Activated T-helper 2 cell treated with anti-CD3 and anti-CD28 coated beads, Interferon-gamma antibody, Interleukin-2, Interleukin-4, amounts not matched to agents 10 μg/mL and 5 μg/mL and 100 μg/mL, durations not matched to agents 14 hours and 24 hours and 36 hours (primary cell): ENCODE data around the gene SH3BP5. TPM values are rescaled to one million over a fixed set of nuclear protein-coding genes. Genes with fewer than 3 reads are reported as not detected.

Experiments
- DNase-seq: peaks from one replicate; pipeline ENCODE4 v3.0.0; 2021; ENCODE audit warnings: low spot score
- H3K27ac Mint-ChIP-seq: one replicate; pipeline ENCODE4 v1.8.0; 2021; ENCODE audit warnings: mixed read lengths
- H3K27me3 Mint-ChIP-seq: one replicate; pipeline ENCODE4 v1.8.0; 2021; ENCODE audit warnings: low read depth, mixed read lengths
- H3K36me3 Mint-ChIP-seq: one replicate; pipeline ENCODE4 v1.8.0; 2021; ENCODE audit warnings: low read depth, mixed read lengths
- H3K4me1 Mint-ChIP-seq: one replicate; pipeline ENCODE4 v1.8.0; 2021; ENCODE audit warnings: low read depth, mixed read lengths
- H3K4me3 Mint-ChIP-seq: one replicate; pipeline ENCODE4 v1.8.0; 2021; ENCODE audit warnings: low read depth, mild to moderate bottlenecking, moderate library complexity, mixed read lengths
- H3K9me3 Mint-ChIP-seq: one replicate; pipeline ENCODE4 v1.8.0; 2021; ENCODE audit warnings: mixed read lengths
- intact Hi-C: fragments of 100-400 bp; cut with micrococcal nuclease; formaldehyde crosslinking; loops from one replicate; pipeline ENCODE4 v1.15.1; 2023
- total RNA-seq: library from RNA; stranded (reverse); gene quantifications from 2 replicates; pipeline ENCODE4 v1.2.3, GENCODE V29; 2022

SH3BP5 gene
- total RNA-seq, 1 donor from 2014 or later, result 15.0 TPM

DNA sequence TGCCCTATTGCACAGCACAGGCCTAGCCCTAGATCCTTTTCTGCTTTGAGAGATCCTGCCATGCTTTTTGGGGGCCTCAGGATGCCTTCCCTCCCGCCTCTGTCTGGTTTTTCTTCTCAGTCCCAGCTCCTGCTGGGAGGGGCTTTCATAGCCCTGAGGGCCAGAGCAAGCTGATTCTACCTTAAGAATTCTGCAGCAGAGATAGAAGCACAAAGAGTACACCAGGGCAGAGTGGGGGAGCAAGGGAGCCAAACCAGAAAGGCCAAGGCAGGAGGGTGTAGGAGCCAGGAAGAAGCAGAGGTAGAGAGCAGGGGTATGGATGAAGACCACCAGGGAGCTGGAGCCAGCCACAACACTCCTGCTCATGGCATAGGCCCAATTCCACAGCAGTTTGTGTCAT, 18.1 kb downstream of the SH3BP5 start:
- Mint-ChIP-seq H3K4me3 (no peak overlapping the region), H3K4me1 (peaks cover 59% of the 10 kb centered on the region)
- intact Hi-C loops, result loop anchor here (5.0 to 10.0 kb wide), 2 partner anchors 367 to 991 kb away; partner anchors contain the start of gene NR2C2

DNA sequence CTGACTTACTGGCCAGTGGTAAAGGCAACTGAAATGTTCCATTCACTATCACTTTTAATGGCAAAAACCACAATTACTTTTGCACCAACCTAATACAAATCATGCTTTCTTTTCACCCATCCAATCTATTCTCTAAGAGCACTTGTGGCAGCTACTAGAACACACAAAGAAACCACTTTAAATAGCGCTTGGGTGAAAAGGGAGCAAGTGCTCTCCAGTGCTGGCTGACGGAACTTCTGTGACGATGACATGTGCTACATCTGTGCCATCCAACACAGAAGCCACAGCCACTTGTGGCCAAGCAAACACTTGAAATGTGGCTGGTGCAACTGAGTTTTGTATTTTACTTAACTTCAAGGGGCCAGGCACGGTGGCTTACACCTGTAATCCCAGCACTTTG, 18.9 kb downstream of the SH3BP5 start:
- Mint-ChIP-seq H3K27ac (no peak overlapping the region), H3K4me3 (no peak overlapping the region), H3K27me3 (no peaks in the 10 kb centered on the region), H3K36me3 (peaks cover 14% of the 10 kb centered on the region), H3K4me1 (peaks cover 63% of the 10 kb centered on the region), H3K9me3 (no peaks in the 10 kb centered on the region)
- DNase-seq, result no peak
- intact Hi-C loops, result loop anchor here (5.0 to 10.0 kb wide), 2 partner anchors 366 to 991 kb away; partner anchors contain the start of gene NR2C2

More for the DNA sequence above, 18.1 kb downstream of the SH3BP5 start:
- H3K36me3 Mint-ChIP-seq, result peaks cover 9% of the 10 kb centered on the region
- no peaks in the 10 kb centered on the region for H3K9me3 Mint-ChIP-seq
- H3K27me3 Mint-ChIP-seq, result no peaks in the 10 kb centered on the region
- H3K27ac Mint-ChIP-seq, result no peak overlapping the region
- no peak for DNase-seq

DNA sequence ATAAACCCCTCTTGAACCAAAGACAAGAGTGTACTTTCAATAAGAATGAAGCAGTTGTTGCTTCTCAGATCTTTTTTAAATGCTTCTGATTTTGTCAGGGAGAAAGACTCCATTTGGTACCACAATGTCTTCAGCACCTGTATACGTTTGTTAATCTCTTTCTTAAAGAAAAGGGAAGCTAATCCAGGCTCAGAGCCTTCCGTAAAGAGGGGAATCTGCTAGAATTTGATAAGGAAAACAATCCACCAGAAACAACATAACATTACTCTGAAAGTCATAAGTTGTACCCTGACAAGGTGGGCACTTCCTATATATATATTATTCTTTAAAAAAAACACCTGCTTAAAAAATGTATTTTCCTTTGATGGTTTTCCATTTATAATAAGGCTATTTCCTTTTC, 19.8 kb downstream of the SH3BP5 start:
- Mint-ChIP-seq H3K27me3 (no peaks in the 10 kb centered on the region), H3K27ac (peak overlapping the region; percentile 40), H3K36me3 (peaks cover 14% of the 10 kb centered on the region), H3K9me3 (no peaks in the 10 kb centered on the region), H3K4me3 (no peak overlapping the region), H3K4me1 (peaks cover 63% of the 10 kb centered on the region)
- intact Hi-C loops, result loop anchor here (5.0 to 10.0 kb wide), 2 partner anchors 365 to 992 kb away; partner anchors contain the start of gene NR2C2
- no peak for DNase-seq

DNA sequence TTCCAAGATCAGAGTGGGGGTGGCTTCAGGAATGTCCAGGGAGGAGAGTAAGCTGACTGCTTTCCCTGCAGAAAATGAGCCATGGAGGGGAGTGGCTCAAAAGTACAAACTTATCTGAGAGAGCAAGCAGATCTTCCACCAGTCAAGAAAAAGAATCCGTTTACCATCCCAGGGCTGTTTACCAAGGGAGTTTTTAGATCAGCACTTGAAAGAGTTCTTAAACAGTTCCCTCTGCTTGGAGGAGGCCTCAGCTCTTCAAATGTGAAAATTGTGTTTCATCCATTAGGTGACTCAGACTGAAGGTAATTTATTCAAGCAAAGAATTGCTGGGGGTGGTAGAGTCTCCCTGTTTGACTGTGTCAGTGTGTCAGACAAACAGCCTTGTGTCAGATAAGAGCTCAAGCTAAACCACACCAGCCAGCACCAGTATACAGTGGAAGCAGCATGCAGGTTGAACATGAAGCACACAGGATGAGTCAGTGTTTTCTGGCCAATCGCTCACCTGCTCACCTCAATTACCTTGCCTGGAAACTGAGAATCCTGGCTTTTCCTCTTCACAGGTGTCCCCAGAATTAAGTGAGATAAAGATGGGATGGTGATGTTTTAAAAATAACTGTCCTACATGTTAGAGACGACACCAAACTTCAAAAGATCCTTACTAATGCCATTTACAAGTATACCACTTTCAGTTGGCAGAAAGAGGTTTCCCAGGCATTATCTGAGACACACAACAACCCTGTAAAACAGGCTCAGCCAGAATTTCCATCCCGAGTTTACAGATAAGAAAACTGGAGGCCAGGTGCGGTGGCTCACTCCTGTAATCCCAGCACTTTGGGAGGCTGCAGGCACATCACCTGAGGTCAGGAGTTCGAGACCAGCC, 21.7 kb downstream of the SH3BP5 start:
- Mint-ChIP-seq H3K4me3 (peak overlapping the region; percentile 48), H3K27me3 (no peaks in the 10 kb centered on the region), H3K4me1 (peaks cover 54% of the 10 kb centered on the region), H3K27ac (peak overlapping the region; percentile 94), H3K36me3 (peaks cover 18% of the 10 kb centered on the region), H3K9me3 (no peaks in the 10 kb centered on the region)
- intact Hi-C loops, result loop anchor here (1.0 to 10.0 kb wide), 9 partner anchors 9 to 994 kb away; partner anchors contain the start of genes NR2C2 and SH3BP5
- peak; percentile 64 for DNase-seq

DNA sequence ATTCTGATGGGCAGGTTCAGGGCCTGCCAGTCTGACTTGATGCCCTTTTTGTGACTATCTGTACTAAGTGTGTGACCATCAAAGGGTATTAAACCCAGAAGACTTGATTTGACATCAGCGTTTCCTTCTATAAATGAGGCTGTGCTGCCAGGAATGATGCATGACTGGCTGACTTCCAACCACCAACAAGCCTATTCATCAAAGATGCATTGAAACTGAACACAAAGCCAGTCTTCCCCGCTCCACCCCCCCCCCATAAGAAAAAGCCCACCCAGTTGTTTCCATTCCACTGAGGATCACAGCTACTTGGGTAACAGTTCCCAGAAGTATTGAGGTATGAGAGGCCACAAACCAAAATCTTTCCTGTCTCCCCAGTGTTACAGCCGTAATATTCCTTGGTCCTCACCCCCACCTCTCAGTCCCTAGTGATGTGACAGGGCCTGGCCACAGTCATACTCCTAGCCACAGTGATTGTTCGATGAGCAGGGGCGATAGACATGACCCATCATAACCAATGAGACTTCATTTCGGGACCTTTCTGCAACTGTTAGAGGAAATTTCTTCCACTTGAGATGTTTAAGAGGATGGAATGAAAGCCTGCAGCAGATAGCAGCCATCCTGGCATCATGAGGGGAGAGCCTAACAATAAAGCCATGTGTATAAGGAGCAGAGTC, 22.6 kb downstream of the SH3BP5 start:
- no peak for DNase-seq
- H3K36me3 Mint-ChIP-seq, result peaks cover 24% of the 10 kb centered on the region
- H3K27me3 Mint-ChIP-seq, result no peaks in the 10 kb centered on the region
- H3K4me3 Mint-ChIP-seq, result peak overlapping the region; percentile 48
- intact Hi-C loops, result loop anchor here (1.0 to 10.0 kb wide), 9 partner anchors 10 to 995 kb away; partner anchors contain the start of genes NR2C2 and SH3BP5
- peaks cover 52% of the 10 kb centered on the region for H3K4me1 Mint-ChIP-seq
- H3K9me3 Mint-ChIP-seq, result no peaks in the 10 kb centered on the region
- peak overlapping the region; percentile 94 for H3K27ac Mint-ChIP-seq

DNA sequence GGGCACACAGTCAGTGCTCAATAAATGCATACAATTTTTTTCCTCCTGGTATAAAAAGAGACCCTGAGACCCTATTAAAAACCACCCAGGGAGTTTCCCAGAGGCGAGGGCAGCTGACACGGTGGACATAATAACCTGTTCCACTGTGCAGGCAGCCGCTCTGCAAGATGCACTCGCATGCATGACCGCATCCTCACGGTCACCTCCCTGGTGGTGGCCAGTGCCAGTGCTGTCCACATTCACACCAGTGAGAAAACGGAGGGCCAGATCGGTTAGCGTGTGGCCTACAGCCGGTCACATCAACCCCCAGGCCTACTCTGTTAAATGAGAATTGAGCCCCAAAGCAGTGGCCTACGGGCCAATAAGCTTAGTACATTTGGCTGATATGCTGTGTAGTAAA, 24.8 kb downstream of the SH3BP5 start:
- DNase-seq, result no peak
- H3K4me1 Mint-ChIP-seq, result peaks cover 50% of the 10 kb centered on the region
- H3K9me3 Mint-ChIP-seq, result no peaks in the 10 kb centered on the region
- no peak overlapping the region for H3K4me3 Mint-ChIP-seq
- no peak overlapping the region for H3K27ac Mint-ChIP-seq
- H3K27me3 Mint-ChIP-seq, result no peaks in the 10 kb centered on the region
- H3K36me3 Mint-ChIP-seq, result peaks cover 37% of the 10 kb centered on the region
- intact Hi-C loops, result no loop called here

DNA sequence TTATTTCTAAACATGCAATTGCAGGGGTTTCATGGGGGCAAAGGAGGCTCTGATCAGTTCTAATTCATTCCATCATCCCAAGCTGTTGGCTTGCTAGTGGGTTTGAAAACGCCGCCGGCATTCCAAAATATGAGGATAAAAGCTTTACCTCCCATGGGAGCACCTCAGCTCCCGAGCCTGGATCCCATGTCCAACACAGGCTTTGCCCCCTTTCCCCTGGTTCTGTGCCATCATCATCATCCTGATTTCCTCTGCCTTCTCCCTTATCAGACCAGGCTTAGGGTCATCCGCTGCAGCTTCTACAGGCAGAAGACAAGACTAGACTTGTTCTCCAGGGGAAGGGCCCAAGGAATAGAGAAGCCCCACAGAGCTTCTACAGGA, 25.4 kb downstream of the SH3BP5 start:
- intact Hi-C loops, result no loop called here
- H3K27me3 Mint-ChIP-seq, result no peaks in the 10 kb centered on the region
- peaks cover 39% of the 10 kb centered on the region for H3K36me3 Mint-ChIP-seq
- peaks cover 46% of the 10 kb centered on the region for H3K4me1 Mint-ChIP-seq
- H3K27ac Mint-ChIP-seq, result no peak overlapping the region
- H3K9me3 Mint-ChIP-seq, result no peaks in the 10 kb centered on the region
- no peak overlapping the region for H3K4me3 Mint-ChIP-seq
- no peak for DNase-seq

DNA sequence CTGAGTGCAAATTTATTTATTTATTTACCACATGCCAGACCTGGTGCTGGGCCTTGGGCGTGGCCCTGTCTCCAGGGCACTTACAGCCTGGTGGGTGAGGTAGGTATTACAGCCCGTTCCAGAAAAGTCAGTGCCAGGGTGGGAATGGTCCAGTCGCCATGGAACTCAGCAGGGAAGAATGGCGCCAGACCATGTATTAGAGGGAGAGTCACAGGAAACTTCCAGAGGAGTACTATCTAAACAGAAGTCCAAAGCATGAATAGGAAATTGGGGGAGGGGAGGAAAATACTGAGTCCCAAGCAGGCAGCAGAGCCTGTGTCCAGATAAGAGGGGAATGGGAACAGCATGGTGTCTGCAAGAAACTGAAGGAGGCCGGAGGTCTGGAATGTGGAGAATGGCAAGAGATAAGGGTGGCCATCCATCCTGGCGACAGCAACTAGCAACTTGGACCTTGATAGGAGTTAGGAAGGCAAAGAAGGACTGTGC, 27.0 kb downstream of the SH3BP5 start:
- no peak for DNase-seq
- Mint-ChIP-seq H3K4me3 (no peak overlapping the region), H3K4me1 (peaks cover 46% of the 10 kb centered on the region), H3K9me3 (no peaks in the 10 kb centered on the region), H3K27ac (peak overlapping the region; percentile 44), H3K27me3 (no peaks in the 10 kb centered on the region), H3K36me3 (peaks cover 50% of the 10 kb centered on the region)
- intact Hi-C loops, result no loop called here

DNA sequence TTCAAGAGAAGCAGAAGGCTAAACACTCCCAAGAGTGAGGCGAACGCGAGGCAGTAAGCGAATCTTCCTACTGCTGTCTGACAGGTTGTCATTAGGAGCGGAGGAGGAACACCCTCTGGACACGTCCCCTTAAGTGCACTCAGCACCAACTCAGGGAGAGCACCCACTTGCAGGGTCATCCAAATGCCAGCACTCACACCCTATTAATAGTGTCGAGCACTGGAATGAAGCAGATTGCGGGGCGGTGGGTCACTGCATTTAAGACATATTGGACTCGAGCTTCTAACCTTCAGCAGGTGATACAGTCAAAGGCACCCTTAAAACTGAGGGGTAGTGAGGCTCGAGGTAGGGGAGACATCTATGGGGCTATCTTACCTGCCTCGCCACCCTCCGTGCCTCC, 28.7 kb downstream of the SH3BP5 start:
- no peak for DNase-seq
- peaks cover 34% of the 10 kb centered on the region for H3K4me1 Mint-ChIP-seq
- peaks cover 52% of the 10 kb centered on the region for H3K36me3 Mint-ChIP-seq
- H3K4me3 Mint-ChIP-seq, result no peak overlapping the region
- no peaks in the 10 kb centered on the region for H3K9me3 Mint-ChIP-seq
- intact Hi-C loops, result no loop called here
- no peak overlapping the region for H3K27ac Mint-ChIP-seq
- no peaks in the 10 kb centered on the region for H3K27me3 Mint-ChIP-seq

DNA sequence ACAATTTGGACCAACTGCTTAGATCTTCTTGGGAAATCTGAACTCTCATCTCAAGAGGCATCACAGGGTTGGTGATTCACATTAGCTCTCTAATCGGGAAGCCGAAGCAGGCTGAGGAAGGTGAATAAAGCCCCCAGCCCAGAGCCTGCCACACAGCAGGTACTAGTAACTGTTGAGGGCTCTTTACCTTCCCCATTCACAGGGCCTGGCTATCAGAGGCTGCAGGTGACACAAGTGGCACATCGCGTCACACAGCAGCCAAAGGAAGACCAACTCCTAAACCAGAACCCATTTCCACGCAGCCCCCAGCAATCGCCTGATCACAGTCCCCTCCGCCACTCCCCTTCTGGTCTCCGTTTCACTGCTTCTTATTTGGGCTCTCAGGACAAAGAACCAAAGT, 29.2 kb downstream of the SH3BP5 start:
- H3K4me3 Mint-ChIP-seq, result no peak overlapping the region
- no peaks in the 10 kb centered on the region for H3K9me3 Mint-ChIP-seq
- DNase-seq, result no peak
- H3K4me1 Mint-ChIP-seq, result peaks cover 36% of the 10 kb centered on the region
- intact Hi-C loops, result no loop called here
- no peak overlapping the region for H3K27ac Mint-ChIP-seq
- no peaks in the 10 kb centered on the region for H3K27me3 Mint-ChIP-seq
- peaks cover 55% of the 10 kb centered on the region for H3K36me3 Mint-ChIP-seq

DNA sequence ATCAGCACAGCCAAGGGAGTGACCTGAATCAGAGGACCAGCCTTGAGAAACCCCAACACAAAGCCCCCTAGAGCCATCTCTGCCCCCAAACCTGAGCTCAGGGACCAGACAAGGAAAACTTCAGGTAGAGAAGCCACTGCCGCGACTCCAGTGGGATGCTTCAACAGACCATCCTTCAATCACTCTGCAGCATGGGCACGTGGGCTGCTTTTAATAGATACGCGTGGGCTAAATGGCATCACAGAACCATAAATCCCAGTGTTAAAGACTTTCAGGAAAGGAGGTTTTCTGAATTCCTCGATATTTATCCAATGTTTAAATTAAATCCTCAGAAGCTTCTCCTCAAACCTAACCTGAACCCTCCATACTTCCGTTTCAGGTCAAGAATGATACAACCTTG, 30.6 kb downstream of the SH3BP5 start:
- Mint-ChIP-seq H3K27me3 (no peaks in the 10 kb centered on the region), H3K9me3 (no peaks in the 10 kb centered on the region), H3K36me3 (peaks cover 55% of the 10 kb centered on the region), H3K4me3 (no peak overlapping the region), H3K27ac (no peak overlapping the region), H3K4me1 (peaks cover 41% of the 10 kb centered on the region)
- no peak for DNase-seq
- intact Hi-C loops, result no loop called here

DNA sequence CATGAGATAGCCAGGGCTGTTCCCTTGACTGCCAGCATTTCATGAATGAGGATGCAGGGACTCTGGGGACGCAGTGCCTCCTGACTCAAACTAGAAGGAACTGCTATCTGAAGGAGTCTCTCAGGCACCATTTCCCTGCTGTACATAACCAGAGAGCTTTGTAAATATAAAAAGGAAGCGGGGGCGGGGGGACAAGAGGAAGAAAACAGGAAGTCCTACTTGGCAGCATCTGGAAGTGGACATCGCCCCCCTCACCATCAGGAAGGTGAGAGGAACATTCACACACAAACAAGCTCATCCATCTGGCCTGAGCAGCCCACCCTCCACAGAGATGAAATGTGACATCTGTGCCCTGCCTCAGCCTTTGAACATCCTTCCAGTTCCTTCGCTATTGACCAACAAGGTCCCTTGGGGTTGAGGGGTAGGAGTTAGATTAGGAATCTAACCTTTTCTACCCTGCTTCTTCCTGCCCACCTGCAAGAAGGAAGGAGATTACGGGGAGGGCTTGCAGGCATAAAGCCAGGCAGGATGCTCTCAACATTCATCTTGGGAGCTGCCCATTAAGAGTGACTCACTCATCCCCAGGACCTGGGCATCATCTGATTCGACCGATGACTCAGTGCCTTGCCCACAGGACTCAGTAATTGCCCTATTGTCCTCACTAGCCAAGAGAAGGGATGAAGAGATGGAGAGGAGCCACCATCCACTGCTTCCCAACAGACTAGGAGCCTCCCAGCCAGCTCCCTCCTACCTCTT, 31.9 kb downstream of the SH3BP5 start:
- intact Hi-C loops, result no loop called here
- peaks cover 53% of the 10 kb centered on the region for H3K36me3 Mint-ChIP-seq

More for the DNA sequence above, 31.9 kb downstream of the SH3BP5 start:
- no peak overlapping the region for H3K4me3 Mint-ChIP-seq
- peaks cover 42% of the 10 kb centered on the region for H3K4me1 Mint-ChIP-seq
- no peaks in the 10 kb centered on the region for H3K9me3 Mint-ChIP-seq
- H3K27me3 Mint-ChIP-seq, result no peaks in the 10 kb centered on the region
- DNase-seq, result no peak
- H3K27ac Mint-ChIP-seq, result no peak overlapping the region
